HepG2 (cell line): ENCODE results near the gene PPP1R27. TPM values are rescaled to one million over a fixed set of nuclear protein-coding genes. Genes with fewer than 3 reads are reported as not detected.
A peak's percentile ranks its signal among the peaks of the same experiment; 100 is the strongest.

Experiments
- HOXA3 ChIP-seq: sonication (generic); formaldehyde crosslinking; IDR thresholded peaks from 2 replicates; pipeline ENCODE4 v1.5.0; 2020; ENCODE audit warnings: missing genetic modification reagents
- KDM5A ChIP-seq: fragments of 200-600 bp; sonication (generic); IDR thresholded peaks from 2 replicates; pipeline ENCODE4 v1.7.0; 2018; ENCODE audit warnings: antibody characterized with exemption, mild to moderate bottlenecking, low read length, borderline replicate concordance
- MATR3 ChIP-seq: sonication (generic); formaldehyde crosslinking; IDR thresholded peaks from 2 replicates; pipeline ENCODE4 v1.4.0; 2020; ENCODE audit warnings: missing genetic modification reagents
- MXD4 ChIP-seq: IDR thresholded peaks from 2 replicates; pipeline ENCODE4 v1.6.1; 2016; ENCODE audit warnings: mild to moderate bottlenecking, missing biosample characterization, missing genetic modification reagents
- POGZ ChIP-seq: sonication (generic); formaldehyde crosslinking; IDR thresholded peaks from 2 replicates; pipeline ENCODE4 v1.4.0; 2020; ENCODE audit warnings: mild to moderate bottlenecking, missing genetic modification reagents
- POLR2A ChIP-seq, 2 experiments: IDR thresholded peaks; 2 replicates each; pipeline ENCODE4 v1.6.1; 2011; ENCODE audit warnings: low read depth in 2 of 2, low read length in 2 of 2, mild to moderate bottlenecking in 1 of 2, moderate library complexity in 1 of 2; ENCODE audit not compliant: insufficient read depth in 1 of 2
- RARA ChIP-seq: IDR thresholded peaks from 2 replicates; pipeline ENCODE4 v1.6.1; 2016; ENCODE audit warnings: missing genetic modification reagents, missing compliant biosample characterization
- RELA ChIP-seq: sonication (generic); formaldehyde crosslinking; IDR thresholded peaks from 2 replicates; pipeline ENCODE4 v1.4.0; 2020; ENCODE audit warnings: missing genetic modification reagents
- SATB2 ChIP-seq: sonication (generic); formaldehyde crosslinking; IDR thresholded peaks from 2 replicates; pipeline ENCODE4 v1.5.0; 2020; ENCODE audit warnings: missing genetic modification reagents
- SIX4 ChIP-seq: sonication (generic); formaldehyde crosslinking; IDR thresholded peaks from 2 replicates; pipeline ENCODE4 v1.4.0; 2020; ENCODE audit warnings: missing genetic modification reagents
- TCF7 ChIP-seq: sonication (generic); IDR thresholded peaks from 2 replicates; pipeline ENCODE4 v1.6.1; 2016; ENCODE audit warnings: antibody characterized with exemption, low read depth
- ZBTB49 ChIP-seq: sonication (generic); formaldehyde crosslinking; IDR thresholded peaks from 2 replicates; pipeline ENCODE4 v1.4.0; 2020; ENCODE audit warnings: missing genetic modification reagents, borderline replicate concordance
- ZNF230 ChIP-seq: sonication (generic); formaldehyde crosslinking; IDR thresholded peaks from 2 replicates; pipeline ENCODE4 v1.4.0; 2020; ENCODE audit warnings: mild to moderate bottlenecking, missing genetic modification reagents
- ZNF34 ChIP-seq: sonication (generic); formaldehyde crosslinking; IDR thresholded peaks from 2 replicates; pipeline ENCODE4 v1.4.0; 2020; ENCODE audit warnings: mild to moderate bottlenecking, missing genetic modification reagents, borderline replicate concordance
- ZNF354B ChIP-seq: sonication (generic); formaldehyde crosslinking; IDR thresholded peaks from 2 replicates; pipeline ENCODE4 v1.8.0; 2022; ENCODE audit warnings: mild to moderate bottlenecking, missing genetic modification reagents
- ZNF543 ChIP-seq: sonication (generic); formaldehyde crosslinking; IDR thresholded peaks from 2 replicates; pipeline ENCODE4 v1.4.0; 2020; ENCODE audit warnings: mild to moderate bottlenecking, missing genetic modification reagents
- ZNF773 ChIP-seq: sonication (generic); formaldehyde crosslinking; IDR thresholded peaks from 2 replicates; pipeline ENCODE4 v1.4.0; 2020; ENCODE audit warnings: missing genetic modification reagents, borderline replicate concordance
- polyA plus RNA-seq, 8 experiments: library from polyadenylated mRNA; depleted of rRNA in 3 of 8; stranded (reverse) in 7 of 8; unstranded in 1 of 8; fragments of >200 nt; fragmentation: Illumina TruSeq in 4 of 8; extraction: Trizol in 4 of 8; gene quantifications; 2 replicates each; pipeline versions ENCODE4 v1.2.1 to v1.2.3, GENCODE V29; 2011 to 2016; ENCODE audit warnings: low read depth in 4 of 8, missing spikeins in 1 of 8, mixed read lengths in 1 of 8; ENCODE audit not compliant: insufficient read depth in 1 of 8
- total RNA-seq, 5 experiments: library from RNA; depleted of rRNA; stranded (reverse); fragments of >200 nt; fragmentation: Illumina TruSeq; extraction: Trizol; gene quantifications; 2 replicates each; pipeline ENCODE4 v1.2.3, GENCODE V29; 2016; ENCODE audit warnings: low read depth in 1 of 5
- TF ChIP-seq, protein P1 (sequence below): sonication (generic); formaldehyde crosslinking; IDR thresholded peaks from 2 replicates; pipeline ENCODE4 v1.5.0; 2020; ENCODE audit warnings: mild to moderate bottlenecking, missing genetic modification reagents
- TF ChIP-seq, protein P2 (sequence below): sonication (generic); formaldehyde crosslinking; IDR thresholded peaks from 2 replicates; pipeline ENCODE4 v1.5.1; 2020; ENCODE audit warnings: missing genetic modification reagents, mild to moderate bottlenecking, borderline replicate concordance
- TF ChIP-seq, protein P3 (sequence below): sonication (generic); formaldehyde crosslinking; IDR thresholded peaks from 2 replicates; pipeline ENCODE4 v1.5.1; 2020; ENCODE audit warnings: mild to moderate bottlenecking, missing genetic modification reagents

PPP1R27 gene
- total and polyA plus RNA-seq, 2 of the 13 experiments (the other 11 are each of a cell fraction or from before 2014, with no cell fraction given), result 0.17 to 1.00 TPM

DNA sequence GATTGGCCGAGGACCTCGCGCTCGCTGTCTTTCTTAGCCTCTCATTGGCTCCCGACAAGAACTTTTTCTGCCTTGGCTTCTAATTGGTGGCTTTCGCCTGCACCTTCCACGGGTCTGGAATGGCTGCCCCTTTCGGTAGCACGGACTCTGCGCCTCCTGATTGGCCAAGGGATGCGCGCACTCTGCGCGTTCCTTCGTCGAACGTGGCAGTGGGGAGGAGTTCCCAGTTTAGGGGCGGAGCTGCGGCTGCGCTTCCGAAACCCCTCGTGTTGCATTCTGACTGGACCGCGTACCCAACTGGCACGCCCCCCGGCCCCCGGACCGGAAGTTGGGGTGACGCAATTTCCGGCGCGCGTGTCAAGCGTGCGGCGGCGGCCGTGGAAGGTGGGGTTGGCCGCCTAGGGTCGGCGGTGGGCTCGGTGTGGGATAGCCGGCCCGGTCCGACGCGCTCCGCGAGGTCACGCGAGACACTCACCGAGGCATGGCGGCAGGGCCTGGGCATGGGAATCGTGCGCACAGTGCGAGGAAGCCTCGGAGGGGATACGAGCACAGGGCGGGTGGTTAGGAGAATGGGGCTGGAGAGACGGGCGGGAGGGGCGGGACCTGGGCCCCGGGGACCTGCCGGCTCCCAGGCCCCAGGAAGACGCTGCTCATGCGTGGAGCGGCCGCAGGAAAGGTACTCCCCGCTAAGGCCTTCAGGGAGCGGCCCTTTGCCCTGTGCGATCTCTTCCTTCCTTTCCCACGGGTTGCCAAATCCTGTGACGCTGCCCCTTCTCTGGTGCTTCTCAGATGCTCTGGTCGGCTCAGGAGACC lies 26.1 kb upstream of the PPP1R27 start (continued):
- TF ChIP-seq KDM5A, result peak; percentile 91
- TF ChIP-seq ZNF354B (CRISPR knock-in tag), result no peak
- TF ChIP-seq, protein P1, sequence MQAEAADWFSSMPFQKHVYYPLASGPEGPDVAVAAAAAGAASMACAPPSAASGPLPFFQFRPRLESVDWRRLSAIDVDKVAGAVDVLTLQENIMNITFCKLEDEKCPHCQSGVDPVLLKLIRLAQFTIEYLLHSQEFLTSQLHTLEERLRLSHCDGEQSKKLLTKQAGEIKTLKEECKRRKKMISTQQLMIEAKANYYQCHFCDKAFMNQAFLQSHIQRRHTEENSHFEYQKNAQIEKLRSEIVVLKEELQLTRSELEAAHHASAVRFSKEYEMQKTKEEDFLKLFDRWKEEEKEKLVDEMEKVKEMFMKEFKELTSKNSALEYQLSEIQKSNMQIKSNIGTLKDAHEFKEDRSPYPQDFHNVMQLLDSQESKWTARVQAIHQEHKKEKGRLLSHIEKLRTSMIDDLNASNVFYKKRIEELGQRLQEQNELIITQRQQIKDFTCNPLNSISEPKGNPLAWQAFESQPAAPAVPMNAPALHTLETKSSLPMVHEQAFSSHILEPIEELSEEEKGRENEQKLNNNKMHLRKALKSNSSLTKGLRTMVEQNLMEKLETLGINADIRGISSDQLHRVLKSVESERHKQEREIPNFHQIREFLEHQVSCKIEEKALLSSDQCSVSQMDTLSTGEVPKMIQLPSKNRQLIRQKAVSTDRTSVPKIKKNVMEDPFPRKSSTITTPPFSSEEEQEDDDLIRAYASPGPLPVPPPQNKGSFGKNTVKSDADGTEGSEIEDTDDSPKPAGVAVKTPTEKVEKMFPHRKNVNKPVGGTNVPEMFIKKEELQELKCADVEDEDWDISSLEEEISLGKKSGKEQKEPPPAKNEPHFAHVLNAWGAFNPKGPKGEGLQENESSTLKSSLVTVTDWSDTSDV (CRISPR knock-in tag), result peak; percentile 75; the same call in 1 of the 2 replicates
- peak; percentile 62; the same call in 1 of the 2 replicates for TF ChIP-seq ZBTB49
- no peak for TF ChIP-seq MATR3 (CRISPR knock-in tag)
- peak; percentile 57; the same call in 1 of the 2 replicates for TF ChIP-seq SIX4 (CRISPR knock-in tag)
- TF ChIP-seq RELA (CRISPR knock-in tag), result peak; percentile 47; the same call in 1 of the 2 replicates
- TF ChIP-seq ZNF230 (CRISPR knock-in tag), result peak; percentile 59; the same call in 1 of the 2 replicates
- TF ChIP-seq SATB2 (CRISPR knock-in tag), result 0 out of 2 replicates have a peak, but pooled peaks have one; percentile 12
- TF ChIP-seq ZNF543, result peak; percentile 26; the same call in 1 of the 2 replicates
- TF ChIP-seq POGZ (CRISPR knock-in tag), result peak; percentile 92
- no peak for TF ChIP-seq TCF7
- TF ChIP-seq, protein P2, sequence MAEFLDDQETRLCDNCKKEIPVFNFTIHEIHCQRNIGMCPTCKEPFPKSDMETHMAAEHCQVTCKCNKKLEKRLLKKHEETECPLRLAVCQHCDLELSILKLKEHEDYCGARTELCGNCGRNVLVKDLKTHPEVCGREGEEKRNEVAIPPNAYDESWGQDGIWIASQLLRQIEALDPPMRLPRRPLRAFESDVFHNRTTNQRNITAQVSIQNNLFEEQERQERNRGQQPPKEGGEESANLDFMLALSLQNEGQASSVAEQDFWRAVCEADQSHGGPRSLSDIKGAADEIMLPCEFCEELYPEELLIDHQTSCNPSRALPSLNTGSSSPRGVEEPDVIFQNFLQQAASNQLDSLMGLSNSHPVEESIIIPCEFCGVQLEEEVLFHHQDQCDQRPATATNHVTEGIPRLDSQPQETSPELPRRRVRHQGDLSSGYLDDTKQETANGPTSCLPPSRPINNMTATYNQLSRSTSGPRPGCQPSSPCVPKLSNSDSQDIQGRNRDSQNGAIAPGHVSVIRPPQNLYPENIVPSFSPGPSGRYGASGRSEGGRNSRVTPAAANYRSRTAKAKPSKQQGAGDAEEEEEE (CRISPR knock-in tag), result no peak
- peak in 1 of 2 experiments; percentile 94; a peak in 2 of 4 replicates for TF ChIP-seq POLR2A (IDR thresholded peaks at IDR 0.05; ENCODE audit: insufficient read depth in 1 of 2, low read depth in 2 of 2, low read length in 2 of 2)
- TF ChIP-seq ZNF34 (CRISPR knock-in tag), result 0 out of 2 replicates have a peak, but pooled peaks have one; percentile 22
- TF ChIP-seq, protein P3, sequence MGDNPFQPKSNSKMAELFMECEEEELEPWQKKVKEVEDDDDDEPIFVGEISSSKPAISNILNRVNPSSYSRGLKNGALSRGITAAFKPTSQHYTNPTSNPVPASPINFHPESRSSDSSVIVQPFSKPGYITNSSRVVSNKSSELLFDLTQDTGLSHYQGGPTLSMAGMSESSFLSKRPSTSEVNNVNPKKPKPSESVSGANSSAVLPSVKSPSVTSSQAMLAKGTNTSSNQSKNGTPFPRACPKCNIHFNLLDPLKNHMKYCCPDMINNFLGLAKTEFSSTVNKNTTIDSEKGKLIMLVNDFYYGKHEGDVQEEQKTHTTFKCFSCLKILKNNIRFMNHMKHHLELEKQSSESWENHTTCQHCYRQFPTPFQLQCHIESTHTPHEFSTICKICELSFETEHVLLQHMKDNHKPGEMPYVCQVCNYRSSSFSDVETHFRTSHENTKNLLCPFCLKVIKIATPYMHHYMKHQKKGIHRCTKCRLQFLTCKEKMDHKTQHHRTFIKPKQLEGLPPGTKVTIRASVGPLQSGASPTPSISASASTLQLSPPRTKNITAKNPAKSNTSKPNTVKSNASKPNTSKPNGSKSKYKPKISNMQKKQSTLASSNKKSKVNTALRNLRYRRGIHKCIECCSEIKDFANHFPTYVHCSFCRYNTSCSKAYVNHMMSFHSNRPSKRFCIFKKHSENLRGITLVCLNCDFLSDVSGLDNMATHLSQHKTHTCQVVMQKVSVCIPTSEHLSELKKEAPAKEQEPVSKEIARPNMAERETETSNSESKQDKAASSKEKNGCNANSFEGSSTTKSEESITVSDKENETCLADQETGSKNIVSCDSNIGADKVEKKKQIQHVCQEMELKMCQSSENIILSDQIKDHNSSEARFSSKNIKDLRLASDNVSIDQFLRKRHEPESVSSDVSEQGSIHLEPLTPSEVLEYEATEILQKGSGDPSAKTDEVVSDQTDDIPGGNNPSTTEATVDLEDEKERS (CRISPR knock-in tag), result 0 out of 2 replicates have a peak, but pooled peaks have one; percentile 40
- peak; percentile 93 for TF ChIP-seq HOXA3 (CRISPR knock-in tag)
- TF ChIP-seq ZNF773 (CRISPR knock-in tag), result peak; percentile 87; the same call in 1 of the 2 replicates
- peak; percentile 95 for TF ChIP-seq MXD4 (CRISPR knock-in tag)
- TF ChIP-seq RARA (CRISPR knock-in tag), result peak; percentile 61; the same call in 1 of the 2 replicates
